K562 (cell line): ENCODE measurements around the gene FAM120B. TPM values are rescaled to one million over a fixed set of nuclear protein-coding genes. Genes with fewer than 3 reads are reported as not detected.
A peak's percentile ranks its signal among the peaks of the same experiment; 100 is the strongest.

Source experiments
- ATF3 ChIP-seq, 2 experiments: fragments of 450-650 bp in 1 of 2; sonication (generic) in 1 of 2; formaldehyde crosslinking in 1 of 2; IDR thresholded peaks in 1 of 2; conservative IDR thresholded peaks in 1 of 2; 2 replicates each; pipeline versions ENCODE4 v1.6.1 to v1.8.1; 2016 to 2023; ENCODE audit warnings: mild to moderate bottlenecking in 2 of 2, moderate library complexity in 2 of 2, inconsistent platforms in 1 of 2, missing genetic modification reagents in 1 of 2
- BACH1 ChIP-seq: fragments of 200-800 bp; sonication (Bioruptor generic); IDR thresholded peaks from 2 replicates; pipeline ENCODE4 v1.6.1; 2016; ENCODE audit warnings: missing genetic modification characterization, missing compliant biosample characterization
- CUX1 ChIP-seq: fragments of 200-800 bp; sonication (Bioruptor generic); IDR thresholded peaks from 2 replicates; pipeline ENCODE4 v1.6.1; 2016; ENCODE audit warnings: missing genetic modification characterization, missing compliant biosample characterization
- CXXC5 ChIP-seq: fragments of 250-450 bp; sonication (Bioruptor Pico); IDR thresholded peaks from 2 replicates; pipeline ENCODE4 v1.8.0; 2022; ENCODE audit warnings: inconsistent platforms, mild to moderate bottlenecking, moderate library complexity
- FOS ChIP-seq: IDR thresholded peaks from 3 replicates; pipeline ENCODE4 v1.6.1; 2011; ENCODE audit not compliant: insufficient read length; ENCODE audit errors: extremely low read depth
- FOXK2 ChIP-seq, 2 experiments: fragments of 450-650 bp; IDR thresholded peaks in 1 of 2; conservative IDR thresholded peaks in 1 of 2; 2 replicates each; pipeline ENCODE4 v1.6.1; 2016; ENCODE audit warnings: low read depth in 2 of 2, mild to moderate bottlenecking in 1 of 2
- GABPB1 ChIP-seq: sonication (generic); formaldehyde crosslinking; IDR thresholded peaks from 2 replicates; pipeline ENCODE4 v1.8.0; 2022; ENCODE audit warnings: mild to moderate bottlenecking, missing genetic modification reagents
- GTF2A2 ChIP-seq: IDR thresholded peaks from 2 replicates; pipeline ENCODE4 v1.6.1; 2016; ENCODE audit warnings: mild to moderate bottlenecking, missing genetic modification characterization, missing compliant biosample characterization
- HES1 ChIP-seq: fragments of 450-650 bp; IDR thresholded peaks from 2 replicates; pipeline ENCODE4 v1.6.1; 2016; ENCODE audit warnings: low read depth, mild to moderate bottlenecking, moderate library complexity
- JUNB ChIP-seq: fragments of 450-650 bp; formaldehyde crosslinking; conservative IDR thresholded peaks from 2 replicates; pipeline ENCODE4 v1.4.0; 2020; ENCODE audit warnings: mild to moderate bottlenecking
- KDM5B ChIP-seq: fragments of 200-600 bp; sonication (generic); IDR thresholded peaks from 2 replicates; pipeline ENCODE4 v1.6.1; 2012; ENCODE audit warnings: low read depth, mild to moderate bottlenecking, moderate library complexity, low read length, control low read depth, inconsistent platforms; ENCODE audit not compliant: insufficient replicate concordance
- KLF6 ChIP-seq: fragments of 250-450 bp; sonication (Bioruptor Pico); IDR thresholded peaks from 2 replicates; pipeline ENCODE4 v1.4.0; 2020; ENCODE audit warnings: mild to moderate bottlenecking, moderate library complexity, borderline replicate concordance
- MAFK ChIP-seq: IDR thresholded peaks from 2 replicates; pipeline ENCODE4 v1.6.1; 2011; ENCODE audit warnings: low read length, improper control_type of control experiment
- MCM7 ChIP-seq, 2 experiments: fragments of 450-650 bp; IDR thresholded peaks; 2 replicates each; pipeline ENCODE4 v1.6.1; 2016 to 2018
- SMARCA5 ChIP-seq: fragments of 450-650 bp; IDR thresholded peaks from 2 replicates; pipeline ENCODE4 v1.6.1; 2016
- SRF ChIP-seq, 2 experiments: fragments of 250-450, 450-650 bp in 1 of 2; sonication (Bioruptor Pico) in 1 of 2; sonication (generic) in 1 of 2; formaldehyde crosslinking; IDR thresholded peaks; 2 replicates each; pipeline versions ENCODE4 v1.5.0 to v1.5.1; 2020 to 2022; ENCODE audit warnings: mild to moderate bottlenecking in 1 of 2, missing genetic modification reagents in 1 of 2
- STAT5A ChIP-seq: IDR thresholded peaks from 2 replicates; pipeline ENCODE4 v1.6.1; 2012; ENCODE audit warnings: low read length, inconsistent platforms, borderline replicate concordance
- TBL1XR1 ChIP-seq, 2 experiments: IDR thresholded peaks; 2 replicates each; pipeline ENCODE4 v1.6.1; 2012; ENCODE audit warnings: improper control_type of control experiment in 2 of 2, low read length in 2 of 2, mild to moderate bottlenecking in 1 of 2
- TRIM24 ChIP-seq, 2 experiments: fragments of 450-650 bp; IDR thresholded peaks; 2 replicates each; pipeline ENCODE4 v1.6.1; 2016
- XRCC4 ChIP-seq: IDR thresholded peaks from one replicate; pipeline ENCODE4 v1.6.1; 2011; ENCODE audit not compliant: insufficient read depth, insufficient read length; ENCODE audit errors: extremely low read depth
- ZNF316 ChIP-seq: fragments of 450-650 bp; IDR thresholded peaks from 2 replicates; pipeline ENCODE4 v1.6.1; 2016
- polyA plus RNA-seq, 8 experiments: library from polyadenylated mRNA; depleted of rRNA in 4 of 8; stranded (reverse) in 5 of 8; unstranded in 3 of 8; fragments of >200 nt; fragmentation: Nextera tagmentation in 2 of 8; fragmentation: Illumina TruSeq in 1 of 8; extraction: Ambion mirVana in 2 of 8; extraction: Trizol in 1 of 8; gene quantifications; 2 replicates each; pipeline versions ENCODE4 v1.2.1 to v1.2.3, GENCODE V29; 2011 to 2014; ENCODE audit warnings: inconsistent platforms in 1 of 8, missing spikeins in 1 of 8
- total RNA-seq, 7 experiments: library from RNA; depleted of rRNA in 6 of 7; stranded (reverse); fragments of >200 nt in 6 of 7; fragmentation: Illumina TruSeq in 2 of 7; extraction: Trizol in 2 of 7; gene quantifications; 2 replicates each; pipeline versions ENCODE4 v1.2.1 to v1.2.3, GENCODE V29; 2011 to 2021; ENCODE audit warnings: low replicate concordance in 1 of 7

The FAM120B gene
- total and polyA plus RNA-seq, 9 of the 15 experiments (the other 6 are each of a cell fraction or from before 2014, with no cell fraction given): 3.5 to 22.6 (median 14.7) TPM

- no peak for TF ChIP-seq SRF (CRISPR knock-in tag; IDR thresholded peaks at IDR 0.05)
- peak; percentile 45; the same call in 1 of the 2 replicates for TF ChIP-seq ATF3 (IDR thresholded peaks at IDR 0.05)
- TF ChIP-seq ATF3 (CRISPR knock-in tag; conservative IDR thresholded peaks at IDR 0.05): no peak
- TF ChIP-seq FOXK2 (conservative IDR thresholded peaks at IDR 0.05 in 1 of 2, IDR thresholded peaks at IDR 0.05 in 1 of 2; ENCODE audit: low read depth in 2 of 2): no peak
- TF ChIP-seq KDM5B: no peak
- no peak for TF ChIP-seq JUNB (CRISPR knock-in tag)
- TF ChIP-seq TBL1XR1 (IDR thresholded peaks at IDR 0.05; ENCODE audit: low read length in 2 of 2): no peak
- no peak for TF ChIP-seq CXXC5
- no peak for TF ChIP-seq GTF2A2 (tag)
- no peak for TF ChIP-seq TRIM24 (IDR thresholded peaks at IDR 0.05)
- no peak for TF ChIP-seq BACH1 (tag)
- no peak for TF ChIP-seq FOS
- TF ChIP-seq STAT5A: no peak
- no peak for TF ChIP-seq GABPB1
- TF ChIP-seq ZNF316: peak; percentile 64
- no peak for TF ChIP-seq SMARCA5
- no peak for TF ChIP-seq MCM7 (IDR thresholded peaks at IDR 0.05)
- TF ChIP-seq HES1: no peak
- peak; percentile 34; the same call in 1 of the 2 replicates for TF ChIP-seq MAFK
- no peak for TF ChIP-seq CUX1 (CRISPR knock-in tag)
- no peak for TF ChIP-seq XRCC4
- no peak for TF ChIP-seq KLF6 (CRISPR knock-in tag)
Observed at GRCh38 chr6:170344631-170345576, 38.3 kb downstream of the FAM120B start (continued).
